K562 (cell line): Measurements from ENCODE around the gene HMCN2. TPM values are rescaled to one million over a fixed set of nuclear protein-coding genes. Genes with fewer than 3 reads are reported as not detected.

Experiments
- ATAC-seq: fragments of 200-7000 bp; cut with Tn5 transposase; 3 replicates; pipeline ENCODE4 v1.9.1; 2020; ENCODE audit warnings: moderate library complexity
- BruUV-seq: library from RNA; stranded (reverse); fragments of 400-500 nt; replicated peaks from 2 replicates; lab custom pipeline; 2021; lab: Mats Ljungman, UMichigan
- CTCF ChIA-PET: fragments of 300-600 bp; formaldehyde crosslinking; extraction: SDS; loops from one replicate; lab custom pipeline; 2021; ENCODE audit warnings: low intra/inter-chr PET ratio; lab: Yijun Ruan, JAX
- POLR2A ChIA-PET: fragments of 300-600, 350-650 bp; sonication (Branson Sonifier 250); formaldehyde crosslinking; extraction: SDS; loops from one replicate; lab custom pipeline; 2021; ENCODE audit warnings: antibody characterized with exemption, inconsistent platforms; lab: Yijun Ruan, JAX
- DNase-seq, 4 experiments: peaks; one replicate each; pipeline versions ENCODE4 v3.0.0 to v3.0.0-alpha.2; 2011 to 2018; ENCODE audit warnings: low spot score in 3 of 4, mixed read lengths in 3 of 4; ENCODE audit errors: extremely low read depth in 1 of 4
- FAIRE-seq: peaks from 2 replicates; lab custom pipeline; 2011; peaks lifted over from hg19 to GRCh38; lab: Jason Lieb, UNC
- H2AFZ ChIP-seq: 2 replicates; pipeline ENCODE4 v1.6.0; 2011; ENCODE audit warnings: low read depth, low read length, control low read depth, inconsistent platforms
- H3K27ac ChIP-seq: fragments of 200-600 bp; 3 replicates; pipeline ENCODE4 v1.8.0; 2011; ENCODE audit warnings: low read depth, mild to moderate bottlenecking, control low read depth, inconsistent platforms, low read length, moderate library complexity, mixed read lengths; ENCODE audit errors: extremely low read depth
- H3K27me3 ChIP-seq, 2 experiments: fragments of 300-600 bp in 1 of 2; 2 replicates in 1 of 2; 3 replicates in 1 of 2; pipeline versions ENCODE4 v1.6.0 to v1.8.0; 2011; ENCODE audit warnings: inconsistent platforms in 2 of 2, low read length in 2 of 2, mild to moderate bottlenecking in 1 of 2, mixed read lengths in 1 of 2, moderate library complexity in 1 of 2; ENCODE audit not compliant: control insufficient read depth in 2 of 2, insufficient read depth in 2 of 2
- H3K36me3 ChIP-seq: fragments of 300-600 bp; 3 replicates; pipeline ENCODE4 v1.8.0; 2011; ENCODE audit warnings: mild to moderate bottlenecking, low read length, inconsistent platforms; ENCODE audit not compliant: control insufficient read depth, insufficient read depth
- H3K4me1 ChIP-seq, 2 experiments: fragments of 200-600 bp in 1 of 2; replicated peaks in 1 of 2; 2 replicates in 1 of 2; 3 replicates in 1 of 2; pipeline versions ENCODE4 v1.5.1 to v1.8.0; 2011; ENCODE audit warnings: inconsistent platforms in 2 of 2, low read length in 2 of 2, mild to moderate bottlenecking in 1 of 2, mixed read lengths in 1 of 2, moderate library complexity in 1 of 2; ENCODE audit not compliant: control insufficient read depth in 2 of 2, insufficient read depth in 2 of 2
- H3K4me2 ChIP-seq: 2 replicates; pipeline ENCODE4 v1.6.1; 2011; ENCODE audit warnings: low read length, control low read depth, inconsistent platforms, mixed read lengths; ENCODE audit not compliant: insufficient read depth
- H3K4me3 ChIP-seq: fragments of 200-600 bp; sonication (generic), shearing (Covaris generic); 2 replicates; pipeline ENCODE4 v1.5.1; 2016; ENCODE audit warnings: control low read depth, inconsistent platforms
- H3K79me2 ChIP-seq: fragments of 200-600 bp; 3 replicates; pipeline ENCODE4 v1.8.0; 2011; ENCODE audit warnings: low read length, inconsistent platforms; ENCODE audit not compliant: control insufficient read depth, insufficient read depth
- H3K9ac ChIP-seq, 2 experiments: 2 replicates each; pipeline versions ENCODE4 v1.6.0 to v1.6.1; 2011; ENCODE audit warnings: low read depth in 2 of 2, low read length in 2 of 2, control low read depth in 1 of 2, inconsistent platforms in 1 of 2, mild to moderate bottlenecking in 1 of 2, mixed read lengths in 1 of 2; ENCODE audit not compliant: insufficient read depth in 1 of 2
- H3K9me1 ChIP-seq: one replicate; pipeline ENCODE4 v1.6.0; 2011; ENCODE audit warnings: inconsistent platforms, mild to moderate bottlenecking, low read length, moderate library complexity; ENCODE audit not compliant: control insufficient read depth, insufficient read depth
- H3K9me3 ChIP-seq: replicated peaks from 2 replicates; pipeline ENCODE4 v1.5.1; 2011; ENCODE audit warnings: low read depth, low read length, inconsistent platforms; ENCODE audit not compliant: control insufficient read depth, insufficient read depth
- H4K20me1 ChIP-seq: replicated peaks from 2 replicates; pipeline ENCODE4 v1.6.1; 2011; ENCODE audit warnings: low read length, inconsistent platforms, mixed read lengths; ENCODE audit not compliant: control insufficient read depth, insufficient read depth
- ATF6 ChIP-seq: sonication (generic); formaldehyde crosslinking; IDR thresholded peaks from 2 replicates; pipeline ENCODE4 v1.4.0; 2020; ENCODE audit warnings: mild to moderate bottlenecking, missing genetic modification reagents
- RB1 ChIP-seq: fragments of 450-650 bp; IDR thresholded peaks from 2 replicates; pipeline ENCODE4 v1.6.1; 2017; ENCODE audit warnings: low read depth, mild to moderate bottlenecking
- RBFOX2 ChIP-seq: fragments of 200-400 bp; formaldehyde crosslinking; IDR thresholded peaks from 2 replicates; pipeline ENCODE4 v1.6.1; 2017; ENCODE audit warnings: low read depth, mild to moderate bottlenecking, low read length, moderate library complexity
- RBM15 ChIP-seq: fragments of 200-400 bp; formaldehyde crosslinking; IDR thresholded peaks from 2 replicates; pipeline ENCODE4 v1.6.1; 2018; ENCODE audit warnings: mild to moderate bottlenecking, low read length, moderate library complexity; ENCODE audit not compliant: insufficient read depth
- SAFB ChIP-seq: fragments of 200-400 bp; formaldehyde crosslinking; IDR thresholded peaks from 2 replicates; pipeline ENCODE4 v1.6.1; 2017; ENCODE audit warnings: low read depth, low read length, borderline replicate concordance
- SMAD4 ChIP-seq: fragments of 250-450 bp; sonication (Bioruptor Pico); conservative IDR thresholded peaks from 2 replicates; pipeline ENCODE4 v1.8.0; 2021; ENCODE audit warnings: inconsistent platforms, mild to moderate bottlenecking, moderate library complexity
- TRIM28 ChIP-seq: fragments of 450-650 bp; IDR thresholded peaks from 2 replicates; pipeline ENCODE4 v1.6.1; 2017
- U2AF2 ChIP-seq: fragments of 200-400 bp; formaldehyde crosslinking; optimal IDR thresholded peaks from 2 replicates; pipeline ENCODE3; 2017; ENCODE audit warnings: low read depth, mild to moderate bottlenecking, low read length
- USF1 ChIP-seq: sonication (generic); formaldehyde crosslinking; IDR thresholded peaks from 2 replicates; pipeline ENCODE4 v1.9.0; 2022; ENCODE audit warnings: mild to moderate bottlenecking, missing genetic modification reagents
- ZBED1 ChIP-seq: IDR thresholded peaks from 2 replicates; pipeline ENCODE4 v1.6.1; 2014
- ZNF780A ChIP-seq: fragments of 250-450 bp; sonication (Bioruptor Pico); IDR thresholded peaks from 2 replicates; pipeline ENCODE4 v1.5.0; 2021; ENCODE audit warnings: mild to moderate bottlenecking
- WGBS: fragments of 100-300 bp; shearing (Covaris generic); methylation state at CpG from one replicate; pipeline ENCODE4 v1.1.6; 2016; ENCODE audit warnings: low coverage, mixed read lengths; ENCODE audit not compliant: insufficient coverage; ENCODE audit errors: missing lambda C conversion rate; 5-methylcytosine and 5-hydroxymethylcytosine counted together
- in situ Hi-C: fragments of 300-500 bp; cut with MboI; formaldehyde crosslinking; loops from 4 replicates; pipeline ENCODE4 v1.15.0; 2018; ENCODE audit warnings: inconsistent platforms, mixed read lengths
- intact Hi-C: fragments of 100-400 bp; cut with micrococcal nuclease; formaldehyde crosslinking; loops from 2 replicates; pipeline ENCODE4 v1.14.2; 2022
- polyA plus RNA-seq, 8 experiments: library from polyadenylated mRNA; depleted of rRNA in 4 of 8; stranded (reverse) in 5 of 8; unstranded in 3 of 8; fragments of >200 nt; fragmentation: Nextera tagmentation in 2 of 8; fragmentation: Illumina TruSeq in 1 of 8; extraction: Ambion mirVana in 2 of 8; extraction: Trizol in 1 of 8; gene quantifications; 2 replicates each; pipeline versions ENCODE4 v1.2.1 to v1.2.3, GENCODE V29; 2011 to 2014; ENCODE audit warnings: inconsistent platforms in 1 of 8, missing spikeins in 1 of 8
- total RNA-seq, 7 experiments: library from RNA; depleted of rRNA in 6 of 7; stranded (reverse); fragments of >200 nt in 6 of 7; fragmentation: Illumina TruSeq in 2 of 7; extraction: Trizol in 2 of 7; gene quantifications; 2 replicates each; pipeline versions ENCODE4 v1.2.1 to v1.2.3, GENCODE V29; 2011 to 2021; ENCODE audit warnings: low replicate concordance in 1 of 7

The HMCN2 gene
- total and polyA plus RNA-seq, 9 of the 15 experiments (the other 6 are each of a cell fraction or from before 2014, with no cell fraction given) = 0.01 TPM; not detected in 8

DNA sequence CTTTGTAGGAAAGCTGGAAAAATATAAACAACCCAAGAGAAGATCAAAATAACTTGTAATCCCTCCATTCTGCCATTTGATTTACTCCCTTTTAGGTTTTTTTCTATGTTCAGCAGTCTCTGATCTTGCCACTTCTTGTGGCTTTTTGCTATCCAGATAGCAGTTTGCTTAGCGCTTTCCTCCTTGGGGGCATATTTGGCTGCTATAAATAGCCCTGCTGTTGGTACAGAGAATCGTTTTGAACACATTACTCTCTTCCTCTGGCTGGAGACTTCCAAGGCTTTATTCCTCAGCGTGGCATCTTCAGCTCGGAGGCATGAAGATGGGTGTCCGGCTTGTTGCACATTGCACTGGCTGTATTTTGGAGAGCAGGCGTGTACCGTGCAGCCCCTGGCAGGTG, 38.6 kb downstream of the HMCN2 start:
- CTCF ChIA-PET = no interaction called here
- Histone ChIP-seq H3K36me3 (no peaks in the 10 kb centered on the region), H3K9ac (no peak overlapping the region), H3K79me2 (no peaks in the 10 kb centered on the region), H4K20me1 (peaks cover 13% of the 10 kb centered on the region), H3K4me1 (peaks cover 0 to 4% of the 10 kb centered on the region in 2 experiments; a peak in 1 of 5 replicates), H3K4me3 (no peak overlapping the region), H3K27ac (no peak overlapping the region), H3K4me2 (no peak overlapping the region), H2AFZ (no peak overlapping the region), H3K9me3 (no peaks in the 10 kb centered on the region), H3K27me3 (peaks cover 24 to 63% of the 10 kb centered on the region in 2 experiments), H3K9me1 (no peaks in the 10 kb centered on the region)
- BruUV-seq = no TSS peak
- FAIRE-seq (no peak), ATAC-seq (no peak), DNase-seq (no peak)
- in situ Hi-C loops = no loop called here
- 3% methylated on average over 7 of the region's 7 CpGs for WGBS
- POLR2A ChIA-PET = interaction anchor here (0.7 to 1.2 kb wide), 2 partner anchors 16 to 41 kb away, joined by 3 to 4 read pairs; no protein-coding TSS in a partner anchor
- TF ChIP-seq USF1 (CRISPR knock-in tag) = no peak
- no peak for TF ChIP-seq RB1
- TF ChIP-seq RBFOX2 = no peak
- intact Hi-C loops = no loop called here

- in situ Hi-C loops (no loop called here), intact Hi-C loops (no loop called here)
- peak overlapping the region in 1 of 2 experiments; percentile 31; a peak in 1 of 4 replicates for H3K9ac ChIP-seq
- peaks cover 13% of the 10 kb centered on the region for H4K20me1 ChIP-seq
- TF ChIP-seq SMAD4 (CRISPR knock-in tag) (no peak), ZNF780A (CRISPR knock-in tag) (no peak), SAFB (no peak), ZBED1 (no peak), ATF6 (CRISPR knock-in tag) (no peak), TRIM28 (no peak), RBM15 (no peak), U2AF2 (no peak)
- ATAC-seq = no peak
- ChIA-PET CTCF (no interaction called here), POLR2A (interaction anchor here (0.7 to 1.2 kb wide), 3 partner anchors 8 to 41 kb away, joined by 3 to 4 read pairs (median 3); no protein-coding TSS in a partner anchor)
- H3K9me3 ChIP-seq = no peaks in the 10 kb centered on the region
- H3K79me2 ChIP-seq = no peaks in the 10 kb centered on the region
- H3K4me3 ChIP-seq = no peak overlapping the region
- BruUV-seq = no TSS peak
- FAIRE-seq = no peak
- under 1% methylated on average over 16 of the region's 19 CpGs for WGBS
- H2AFZ ChIP-seq = no peak overlapping the region
- H3K27ac ChIP-seq = no peak overlapping the region
- no peaks in the 10 kb centered on the region for H3K9me1 ChIP-seq
- peaks cover 24 to 63% of the 10 kb centered on the region in 2 experiments for H3K27me3 ChIP-seq
- H3K36me3 ChIP-seq = no peaks in the 10 kb centered on the region
- no peak for DNase-seq
- no peak overlapping the region for H3K4me2 ChIP-seq
- peaks cover 0 to 4% of the 10 kb centered on the region in 2 experiments; a peak in 1 of 5 replicates for H3K4me1 ChIP-seq
Observed at GRCh38 chr9:130304643-130305042, 39.1 kb downstream of the HMCN2 start.
